HG02763 (cell line): Measurements from ENCODE around the gene IFITM10.

Experiments used
- ATAC-seq: cut with Tn5 transposase; IDR thresholded peaks from one replicate; pipeline ENCODE4 v1.9.1; 2021; ENCODE audit warnings: mild to moderate bottlenecking, moderate library complexity; ENCODE audit not compliant: unreplicated experiment

The IFITM10 gene

GRCh38 chr11:1750481-1750839, at the start of gene IFITM10:
IFITM10 (minus strand) TSS chr11:1750595; CDS start chr11:1750442, 153 bp downstream.
- ATAC-seq: no peak

DNA sequence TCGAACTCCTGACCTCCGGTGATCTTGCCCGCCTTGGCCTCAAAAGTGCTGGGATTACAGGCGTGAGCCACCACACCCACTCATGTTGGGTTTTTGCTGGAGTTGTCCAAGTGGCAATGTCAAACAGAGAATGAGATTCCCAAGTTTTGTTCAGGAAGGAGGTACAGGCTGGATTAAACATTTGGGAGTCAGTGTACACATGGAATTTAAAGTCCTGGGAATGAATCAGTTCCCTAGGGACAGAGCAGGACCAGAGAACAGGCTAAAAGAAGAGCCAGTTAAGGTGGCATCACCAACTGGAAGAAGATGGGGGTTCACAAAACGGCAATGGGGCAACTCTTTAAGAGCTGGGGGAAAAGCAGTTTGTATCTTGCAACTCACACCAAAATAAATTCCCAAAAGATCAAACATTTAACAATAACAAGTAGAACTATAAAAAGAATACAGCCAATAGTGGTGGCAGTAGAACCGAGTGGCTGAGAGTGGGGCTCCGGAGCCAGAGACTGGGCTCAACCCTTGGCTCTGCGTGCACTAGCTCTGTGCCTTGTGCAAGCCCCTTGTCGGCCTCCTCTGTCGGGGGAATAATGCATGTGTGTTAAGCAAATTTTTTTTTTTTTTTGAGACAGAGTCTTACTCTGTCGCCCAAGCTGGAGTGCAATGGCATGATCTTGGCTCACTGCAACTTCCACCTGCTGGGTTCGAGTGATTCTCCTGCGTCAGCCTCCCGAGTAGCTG, 47.2 kb upstream of the IFITM10 start:
- no peak for ATAC-seq

DNA sequence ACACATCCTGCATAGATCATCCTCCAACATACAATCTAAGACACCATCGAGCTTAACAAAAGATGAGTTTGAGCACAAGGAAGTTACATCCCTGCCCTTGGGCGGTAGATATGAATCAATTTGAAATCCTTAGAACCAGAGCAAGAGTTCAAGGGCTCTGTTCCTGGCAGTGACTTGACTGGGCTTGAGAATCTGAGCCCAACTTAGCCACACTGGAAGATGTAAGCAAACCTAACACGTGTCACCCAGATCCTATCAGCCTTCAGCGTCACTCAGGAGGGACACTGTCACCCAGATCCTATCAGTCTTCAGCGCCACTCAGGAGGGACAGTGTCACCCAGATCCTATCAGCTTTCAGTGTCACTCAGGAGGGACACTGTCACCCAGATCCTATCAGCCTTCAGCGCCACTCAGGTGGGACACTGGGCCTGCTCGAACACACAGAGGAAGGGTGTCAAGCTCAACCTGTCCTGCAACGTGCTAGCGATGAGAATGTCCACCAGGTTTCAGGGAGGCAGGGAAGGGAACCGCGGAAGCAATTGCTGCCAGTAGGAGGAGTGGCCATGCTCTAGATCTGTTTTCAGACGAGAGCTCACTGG, 46.1 kb upstream of the IFITM10 start:
- ATAC-seq: no peak

DNA sequence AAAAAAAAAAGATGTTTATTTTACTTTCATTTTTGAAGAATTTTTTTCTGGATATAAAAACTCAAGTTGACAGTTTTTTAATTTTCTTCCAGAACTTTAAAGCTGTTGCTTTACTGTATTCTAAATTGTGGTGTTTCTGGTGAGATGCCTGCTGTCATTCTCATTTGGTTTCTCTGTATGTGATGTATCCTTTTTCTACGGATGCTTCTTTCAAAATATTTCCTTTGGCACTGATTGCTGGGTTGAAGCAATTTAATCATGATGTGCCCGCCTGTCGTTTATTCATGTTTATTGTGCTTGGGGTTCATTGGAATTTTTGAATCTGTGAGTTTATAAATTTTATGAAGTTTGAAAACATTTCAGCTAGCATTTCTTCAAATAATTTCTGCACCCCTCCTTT, 42.7 kb upstream of the IFITM10 start:
- no peak for ATAC-seq

DNA sequence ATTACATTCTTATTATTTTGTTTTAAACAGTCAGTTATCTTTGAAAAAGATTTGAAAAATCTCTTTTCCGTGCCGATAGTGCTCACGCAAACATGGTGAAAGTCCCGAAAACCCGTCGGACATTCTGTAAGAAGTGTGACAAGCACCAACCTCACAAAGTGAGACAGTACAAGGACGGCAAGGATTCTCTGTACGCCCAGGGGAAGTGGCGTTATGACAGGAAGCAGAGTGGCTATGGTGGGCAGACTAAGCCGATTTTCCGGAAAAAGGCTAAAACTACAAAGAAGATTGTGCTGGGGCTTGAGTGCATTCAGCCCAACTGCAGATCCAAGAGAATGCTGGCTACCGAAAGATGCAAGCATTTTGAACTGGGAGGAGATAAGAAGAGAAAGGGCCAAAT, 42.1 kb upstream of the IFITM10 start:
- no peak for ATAC-seq

- no peak for ATAC-seq
Observed at GRCh38 chr11:1791912-1792311, 41.5 kb upstream of the IFITM10 start.

DNA sequence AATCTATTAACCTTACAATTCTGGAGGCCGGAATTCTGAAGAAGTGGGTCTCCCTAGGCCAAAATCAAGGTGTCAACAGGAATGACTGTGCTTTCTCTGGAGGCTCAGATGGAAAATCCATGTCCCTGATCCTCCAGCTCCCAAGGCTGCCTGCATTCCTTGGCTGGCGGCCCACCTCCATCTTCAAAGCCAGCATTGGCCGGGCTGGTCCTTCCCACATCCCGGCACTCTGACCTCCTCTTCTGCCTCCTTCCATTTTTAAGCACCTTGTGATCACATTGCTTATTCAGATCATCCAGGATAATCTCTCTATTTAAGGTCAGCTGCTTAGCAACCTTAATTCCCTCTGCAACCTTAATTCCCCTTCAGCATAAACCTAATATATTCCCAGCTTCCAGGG, 36.1 kb upstream of the IFITM10 start:
- ATAC-seq: no peak

GRCh38 chr11:1785749-1786413, 35.5 kb upstream of the IFITM10 start:
- ATAC-seq: no peak

GRCh38 chr11:1784761-1785650, 34.6 kb upstream of the IFITM10 start:
- no peak for ATAC-seq

GRCh38 chr11:1783725-1784529, 33.5 kb upstream of the IFITM10 start:
- no peak for ATAC-seq

GRCh38 chr11:1782831-1783724, 32.7 kb upstream of the IFITM10 start:
- ATAC-seq: no peak

DNA sequence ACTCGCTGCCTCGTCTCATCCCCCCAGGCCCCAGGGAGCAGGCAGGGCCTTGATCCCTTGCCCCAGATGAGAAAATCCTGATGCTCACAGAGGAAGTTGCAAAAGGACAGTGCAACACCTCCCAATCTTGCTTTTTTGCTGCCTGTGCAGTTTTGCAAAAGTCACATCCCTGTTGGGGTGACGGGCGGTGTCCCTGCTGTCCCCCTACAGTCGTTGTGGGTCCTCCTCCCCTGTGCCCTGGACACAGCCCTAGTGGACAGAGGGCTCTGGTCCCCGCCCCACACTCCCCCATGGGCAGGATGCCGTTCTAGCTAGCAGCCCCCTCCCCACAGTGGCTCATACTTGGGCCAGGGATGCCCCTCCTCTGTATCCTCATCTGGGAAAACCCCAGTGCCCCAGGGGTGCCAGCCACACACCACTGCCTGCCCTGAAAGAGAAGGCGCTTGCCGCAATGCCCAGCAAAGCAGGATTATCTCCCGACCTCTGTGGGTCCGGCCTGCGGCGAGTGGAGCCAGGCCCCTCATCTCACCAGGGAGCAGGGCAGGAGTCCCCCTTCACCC, 31.7 kb upstream of the IFITM10 start:
- no peak for ATAC-seq

DNA sequence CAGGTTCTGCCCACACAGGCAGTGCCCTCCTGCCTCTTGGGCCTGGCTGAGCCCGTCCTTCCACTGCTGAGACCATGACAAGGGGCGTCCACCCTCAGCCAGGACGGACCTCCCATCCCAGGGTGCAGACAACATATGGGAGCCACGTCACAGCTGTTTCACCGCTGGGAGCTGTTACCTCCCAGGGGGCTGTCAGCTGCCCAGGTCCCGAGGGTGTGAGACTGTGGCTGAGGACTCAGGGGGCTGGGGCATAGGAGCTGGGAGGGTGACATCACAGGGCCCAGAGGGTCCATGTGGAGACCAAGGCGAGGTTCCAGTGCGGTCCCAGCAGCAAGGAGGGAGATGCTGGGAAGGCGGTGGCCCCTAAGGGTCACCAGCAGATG, 31.2 kb upstream of the IFITM10 start:
- ATAC-seq: no peak

DNA sequence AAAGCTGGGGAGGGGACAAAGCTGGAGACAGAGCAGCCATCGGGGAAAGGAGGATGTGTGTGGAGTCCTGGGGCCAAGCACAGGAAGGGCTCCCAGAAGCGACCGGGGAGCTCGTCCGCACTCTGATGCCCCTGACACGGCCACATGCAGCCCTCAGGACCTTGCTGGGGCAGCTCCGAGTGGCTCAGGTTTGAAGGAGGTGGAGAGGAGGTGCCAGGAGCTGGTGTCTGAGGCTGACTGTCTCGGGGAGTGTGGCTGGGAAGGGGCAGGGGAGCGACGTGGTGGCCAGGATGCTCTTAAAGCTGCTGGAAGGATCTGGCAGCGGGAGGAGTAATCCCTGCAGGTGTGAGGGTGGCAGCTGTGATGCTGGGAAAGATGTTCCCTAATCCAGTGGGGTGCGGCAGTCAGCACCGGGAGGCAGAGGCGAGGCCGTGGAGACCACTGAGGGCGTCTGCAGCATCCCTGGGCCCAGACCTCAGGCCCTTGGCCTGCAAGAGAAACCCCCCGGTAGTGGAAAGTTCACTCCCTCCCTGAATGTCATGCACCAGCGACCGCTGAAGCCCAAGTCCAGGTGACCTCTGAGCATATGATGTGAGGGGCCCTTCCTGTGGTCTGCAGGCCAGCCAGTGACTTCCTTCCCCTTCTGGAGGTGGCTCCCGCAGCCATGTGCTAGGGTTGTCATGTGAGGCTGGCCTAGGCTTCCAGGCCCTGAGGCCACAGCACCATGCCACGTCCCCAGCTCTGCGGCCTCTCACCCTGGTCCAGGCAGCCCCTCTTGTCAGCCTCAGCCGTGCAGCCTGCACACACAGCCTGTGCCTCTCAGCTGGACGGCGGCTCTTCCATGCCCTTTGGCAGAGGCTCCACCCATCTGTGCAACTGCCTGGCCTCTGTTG, 30.6 kb upstream of the IFITM10 start:
- ATAC-seq: no peak

DNA sequence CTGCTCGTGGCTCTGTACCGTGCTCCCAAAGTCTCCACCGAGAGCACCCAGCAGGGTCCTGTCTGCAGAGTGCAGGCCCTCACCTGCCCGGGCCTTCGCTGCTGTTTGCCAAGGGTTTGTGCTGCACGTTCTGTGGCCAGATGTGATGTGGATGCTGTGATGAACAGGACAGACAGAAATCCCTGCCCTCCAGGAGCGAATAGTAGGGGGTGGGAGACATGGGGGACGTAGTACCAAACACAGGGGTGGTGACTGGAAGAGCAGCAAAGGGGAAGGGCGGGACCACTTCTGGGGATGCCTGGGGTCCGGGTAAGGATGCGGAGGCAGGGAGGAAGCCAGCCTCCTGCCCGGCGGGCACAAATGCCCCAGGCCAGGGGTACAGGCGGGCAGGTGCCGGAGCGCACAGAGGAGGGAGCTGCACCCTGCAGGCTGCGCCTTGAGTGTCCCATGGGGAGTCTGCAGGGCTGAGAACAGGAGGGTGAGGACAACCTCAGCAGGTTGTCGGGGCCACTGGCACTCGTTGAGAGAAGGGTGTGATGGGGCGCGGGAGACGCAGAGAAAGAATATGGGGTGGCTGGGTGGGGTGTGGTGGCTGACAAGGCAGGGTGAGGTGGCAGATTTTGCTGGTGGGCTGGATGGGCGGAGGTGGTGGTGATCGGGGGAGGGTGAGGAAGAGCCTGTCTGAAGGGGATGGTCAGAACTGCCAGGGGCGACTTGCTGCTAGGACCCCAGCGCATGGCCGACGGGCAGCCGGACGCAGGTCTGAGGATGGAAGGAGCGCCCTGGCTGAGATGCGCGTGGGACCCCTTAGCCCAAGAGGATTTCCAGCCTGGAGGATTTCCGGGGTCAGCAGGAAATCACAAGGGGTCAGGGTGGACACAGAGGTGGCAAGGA, 29.7 kb upstream of the IFITM10 start:
- no peak for ATAC-seq

DNA sequence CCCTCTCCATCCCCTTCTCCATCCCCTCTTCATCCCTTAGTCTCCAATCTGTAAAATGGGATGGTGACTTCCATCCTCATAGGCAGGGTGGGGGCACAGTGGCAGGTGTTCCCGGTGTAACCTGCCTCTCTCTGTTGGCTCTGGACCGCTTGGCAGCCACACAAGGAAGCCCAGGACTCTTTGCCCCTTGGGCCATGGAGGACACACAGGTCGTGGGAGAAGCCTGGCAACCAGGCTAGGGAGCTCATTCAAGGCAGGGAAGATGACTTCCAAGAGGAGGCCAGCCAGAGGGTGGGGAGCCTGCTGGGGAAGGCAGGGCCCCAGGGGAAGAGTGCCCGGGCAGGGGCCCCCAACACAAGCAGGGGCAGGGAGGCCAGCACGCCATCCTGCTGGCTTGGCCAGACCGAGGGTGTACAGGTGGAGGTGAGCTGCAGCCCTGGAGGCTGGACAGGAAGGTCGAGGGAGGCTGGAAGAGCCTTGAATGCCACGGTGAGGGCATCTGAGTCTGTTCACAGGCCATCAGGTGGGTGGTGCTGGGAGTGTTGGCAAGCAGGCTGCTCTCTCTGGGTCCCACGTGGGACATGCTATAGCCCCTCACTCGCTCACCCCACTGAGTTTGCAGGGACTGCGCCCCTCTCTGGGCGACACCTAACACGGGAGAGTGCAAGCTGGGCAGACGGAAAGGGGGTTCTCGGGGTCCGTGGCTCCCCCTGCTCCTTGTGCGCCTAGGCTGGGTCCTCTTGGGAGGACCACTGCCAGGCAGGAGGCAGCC, 28.8 kb upstream of the IFITM10 start:
- ATAC-seq: no peak
